Measurements from ENCODE around the gene PBX3.

Gene PBX3

GRCh38 chr9:125844611-125845010 lies 97.4 kb downstream of the PBX3 start:
- no peak overlapping the region for H3K4me3 ChIP-seq (ENCODE audit: low read depth, low read length)
- in situ Hi-C loops (cut with HindIII; ENCODE audit: low sequenced_read_pairs), result no loop called here
- no peak for TF ChIP-seq CTCF (IDR thresholded peaks at IDR 0.05; ENCODE audit: low read depth, low read length)
- DNase-seq (ENCODE audit: low read depth, low spot score), result no peak

- no peak for DNase-seq (ENCODE audit: low read depth, low spot score)
Observed at GRCh38 chr9:125845271-125845808, 98.2 kb downstream of the PBX3 start.

GRCh38 chr9:125847735-125848134 lies 100.6 kb downstream of the PBX3 start:
- in situ Hi-C loops (cut with HindIII; ENCODE audit: low sequenced_read_pairs), result no loop called here
- no peak for TF ChIP-seq CTCF (IDR thresholded peaks at IDR 0.05; ENCODE audit: low read depth, low read length)
- H3K4me3 ChIP-seq (ENCODE audit: low read depth, low read length), result no peak overlapping the region
- DNase-seq (ENCODE audit: low read depth, low spot score), result no peak

More at GRCh38 chr9:125845271-125845808, 98.2 kb downstream of the PBX3 start:
- in situ Hi-C loops (cut with HindIII; ENCODE audit: low sequenced_read_pairs), result no loop called here
- H3K4me3 ChIP-seq (ENCODE audit: low read depth, low read length), result no peak overlapping the region
- TF ChIP-seq CTCF (IDR thresholded peaks at IDR 0.05; ENCODE audit: low read depth, low read length), result no peak

GRCh38 chr9:125850106-125850632 lies 103.0 kb downstream of the PBX3 start:
- no peak overlapping the region for H3K4me3 ChIP-seq (ENCODE audit: low read depth, low read length)
- no peak for TF ChIP-seq CTCF (IDR thresholded peaks at IDR 0.05; ENCODE audit: low read depth, low read length)
- DNase-seq (ENCODE audit: low read depth, low spot score), result no peak
- in situ Hi-C loops (cut with HindIII; ENCODE audit: low sequenced_read_pairs), result no loop called here

- in situ Hi-C loops (cut with HindIII; ENCODE audit: low sequenced_read_pairs), result no loop called here
- no peak for DNase-seq (ENCODE audit: low read depth, low spot score)
- no peak overlapping the region for H3K4me3 ChIP-seq (ENCODE audit: low read depth, low read length)
- no peak for TF ChIP-seq CTCF (IDR thresholded peaks at IDR 0.05; ENCODE audit: low read depth, low read length)
Observed at GRCh38 chr9:125850763-125851162, 103.6 kb downstream of the PBX3 start.

- in situ Hi-C loops (cut with HindIII; ENCODE audit: low sequenced_read_pairs), result no loop called here
- no peak for DNase-seq (ENCODE audit: low read depth, low spot score)
- H3K4me3 ChIP-seq (ENCODE audit: low read depth, low read length), result no peak overlapping the region
- no peak for TF ChIP-seq CTCF (IDR thresholded peaks at IDR 0.05; ENCODE audit: low read depth, low read length)
Observed at GRCh38 chr9:125851979-125852378, 104.8 kb downstream of the PBX3 start.
